NB4 (cell line): ENCODE data around the gene MAPK8IP3.

Source experiments
- CTCF ChIP-seq: IDR thresholded peaks from one replicate; pipeline ENCODE4 v1.5.1; 2012; ENCODE audit warnings: low read depth, low read length
- MAX ChIP-seq: IDR thresholded peaks from 2 replicates; pipeline ENCODE4 v1.6.1; 2011; ENCODE audit warnings: low read depth, low read length
- MYC ChIP-seq: IDR thresholded peaks from 2 replicates; pipeline ENCODE4 v1.6.1; 2011; ENCODE audit warnings: low read depth, low read length
- POLR2A ChIP-seq: IDR thresholded peaks from 2 replicates; pipeline ENCODE4 v1.6.1; 2011; ENCODE audit warnings: mild to moderate bottlenecking; ENCODE audit not compliant: insufficient read length; ENCODE audit errors: extremely low read depth

GRCh38 chr16:1781254-1781653, 75.3 kb downstream of the MAPK8IP3 start:
- TF ChIP-seq CTCF = no peak
- no peak for TF ChIP-seq POLR2A
- no peak for TF ChIP-seq MYC
- no peak for TF ChIP-seq MAX
